Measurements from ENCODE around the gene BCL7A.

Gene BCL7A

GRCh38 chr12:122086641-122087285 lies 65.1 kb downstream of the BCL7A start:
- DNase-seq (ENCODE audit: low read depth): no peak
- H3K4me3 ChIP-seq (ENCODE audit: control insufficient read depth, low read depth, low read length): no peak overlapping the region
- TF ChIP-seq, protein P1, sequence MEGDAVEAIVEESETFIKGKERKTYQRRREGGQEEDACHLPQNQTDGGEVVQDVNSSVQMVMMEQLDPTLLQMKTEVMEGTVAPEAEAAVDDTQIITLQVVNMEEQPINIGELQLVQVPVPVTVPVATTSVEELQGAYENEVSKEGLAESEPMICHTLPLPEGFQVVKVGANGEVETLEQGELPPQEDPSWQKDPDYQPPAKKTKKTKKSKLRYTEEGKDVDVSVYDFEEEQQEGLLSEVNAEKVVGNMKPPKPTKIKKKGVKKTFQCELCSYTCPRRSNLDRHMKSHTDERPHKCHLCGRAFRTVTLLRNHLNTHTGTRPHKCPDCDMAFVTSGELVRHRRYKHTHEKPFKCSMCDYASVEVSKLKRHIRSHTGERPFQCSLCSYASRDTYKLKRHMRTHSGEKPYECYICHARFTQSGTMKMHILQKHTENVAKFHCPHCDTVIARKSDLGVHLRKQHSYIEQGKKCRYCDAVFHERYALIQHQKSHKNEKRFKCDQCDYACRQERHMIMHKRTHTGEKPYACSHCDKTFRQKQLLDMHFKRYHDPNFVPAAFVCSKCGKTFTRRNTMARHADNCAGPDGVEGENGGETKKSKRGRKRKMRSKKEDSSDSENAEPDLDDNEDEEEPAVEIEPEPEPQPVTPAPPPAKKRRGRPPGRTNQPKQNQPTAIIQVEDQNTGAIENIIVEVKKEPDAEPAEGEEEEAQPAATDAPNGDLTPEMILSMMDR (IDR thresholded peaks at IDR 0.05; ENCODE audit: control insufficient read depth, insufficient read depth, low read depth, low read length, missing control alignments): no peak

DNA sequence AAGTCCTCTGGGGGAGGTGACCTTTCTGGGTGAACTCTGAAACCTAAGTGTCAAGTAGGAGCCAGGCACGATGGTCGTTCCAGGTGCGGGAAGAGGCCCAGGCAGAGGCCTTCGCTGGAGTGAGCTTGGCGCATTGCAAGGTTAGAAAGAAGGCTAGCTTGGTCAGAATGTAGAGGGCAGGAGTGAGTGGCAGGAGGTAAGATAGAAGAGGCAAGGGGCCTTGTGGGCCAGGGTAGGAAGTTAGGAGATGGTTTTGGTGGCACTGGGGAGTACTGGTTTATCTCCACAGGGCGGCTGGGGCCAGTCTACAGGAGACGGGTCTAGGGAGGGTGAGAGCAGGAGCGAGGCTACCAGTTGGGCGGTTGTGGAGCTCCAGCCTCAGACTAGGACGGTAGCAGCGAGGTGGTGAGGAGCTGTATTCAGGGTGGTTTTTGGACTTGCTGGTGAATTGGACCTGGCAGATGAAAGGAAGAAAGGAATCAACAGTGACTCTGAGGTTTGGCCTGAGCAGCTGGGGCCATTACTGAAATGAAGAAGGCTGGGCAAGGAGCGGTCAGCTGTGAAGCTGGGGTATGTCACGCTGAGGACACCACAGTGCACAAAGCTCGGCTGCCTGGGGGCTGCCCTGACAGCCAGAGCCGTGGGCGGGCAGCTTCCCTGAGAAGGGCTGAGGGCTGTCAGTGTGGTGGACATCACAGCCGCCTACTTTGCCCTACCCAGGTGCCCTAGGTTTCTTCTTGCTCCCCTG lies 65.9 kb downstream of the BCL7A start:
- DNase-seq (ENCODE audit: low read depth): no peak
- TF ChIP-seq, protein P1 (IDR thresholded peaks at IDR 0.05; ENCODE audit: control insufficient read depth, insufficient read depth, low read depth, low read length, missing control alignments): no peak
- no peak overlapping the region for H3K4me3 ChIP-seq (ENCODE audit: control insufficient read depth, low read depth, low read length)

DNA sequence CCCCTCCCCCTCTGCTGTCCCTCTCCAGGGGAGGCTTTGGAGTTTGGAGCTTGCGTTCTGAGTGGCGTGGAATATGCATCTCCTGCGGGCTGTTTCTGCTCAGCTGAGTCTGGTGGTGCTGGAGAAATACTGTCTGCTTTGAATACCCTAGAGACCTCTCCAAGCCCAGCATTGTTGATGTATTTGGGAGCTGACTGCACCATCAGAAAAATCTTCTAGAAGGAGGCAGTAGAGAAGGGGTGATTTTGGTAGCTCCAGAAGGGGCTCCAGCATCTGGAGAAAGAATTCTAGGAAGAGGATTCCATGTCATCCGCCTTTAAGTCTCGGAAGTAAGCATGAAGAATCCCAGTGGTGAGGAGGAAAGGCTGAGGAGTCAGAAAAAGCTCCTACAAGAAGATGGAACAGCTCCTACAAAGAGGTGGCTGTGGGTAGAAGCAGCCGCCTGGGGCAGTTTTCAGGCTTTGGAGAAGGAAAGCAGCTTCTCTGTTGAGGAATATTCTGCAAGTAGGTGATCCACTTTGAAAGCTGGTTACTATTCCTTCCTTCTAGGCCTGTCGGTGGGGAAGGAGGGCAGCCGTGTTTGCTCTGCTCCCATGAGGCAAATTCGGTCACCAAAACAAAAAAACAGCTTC lies 66.6 kb downstream of the BCL7A start:
- H3K4me3 ChIP-seq (ENCODE audit: control insufficient read depth, low read depth, low read length): no peak overlapping the region
- TF ChIP-seq, protein P1 (IDR thresholded peaks at IDR 0.05; ENCODE audit: control insufficient read depth, insufficient read depth, low read depth, low read length, missing control alignments): no peak
- no peak for DNase-seq (ENCODE audit: low read depth)

- H3K4me3 ChIP-seq (ENCODE audit: control insufficient read depth, low read depth, low read length): no peak overlapping the region
- TF ChIP-seq, protein P1 (IDR thresholded peaks at IDR 0.05; ENCODE audit: control insufficient read depth, insufficient read depth, low read depth, low read length, missing control alignments): no peak
- no peak for DNase-seq (ENCODE audit: low read depth)
These were observed 67.4 kb downstream of the BCL7A start for GRCh38 chr12:122089077-122089476.

GRCh38 chr12:122090759-122091515 lies 69.3 kb downstream of the BCL7A start:
- TF ChIP-seq, protein P1 (IDR thresholded peaks at IDR 0.05; ENCODE audit: control insufficient read depth, insufficient read depth, low read depth, low read length, missing control alignments): no peak
- H3K4me3 ChIP-seq (ENCODE audit: control insufficient read depth, low read depth, low read length): no peak overlapping the region
- peak; percentile 98 for DNase-seq (ENCODE audit: low read depth)

All from AG09309 (cell line).